ENCODE results near the gene ANAPC15. TPM values are rescaled to one million over a fixed set of nuclear protein-coding genes. Genes with fewer than 3 reads are reported as not detected.

Gene ANAPC15
- total and polyA plus RNA-seq, 2 experiments from 2014 or later = 52.1 to 117 TPM

DNA sequence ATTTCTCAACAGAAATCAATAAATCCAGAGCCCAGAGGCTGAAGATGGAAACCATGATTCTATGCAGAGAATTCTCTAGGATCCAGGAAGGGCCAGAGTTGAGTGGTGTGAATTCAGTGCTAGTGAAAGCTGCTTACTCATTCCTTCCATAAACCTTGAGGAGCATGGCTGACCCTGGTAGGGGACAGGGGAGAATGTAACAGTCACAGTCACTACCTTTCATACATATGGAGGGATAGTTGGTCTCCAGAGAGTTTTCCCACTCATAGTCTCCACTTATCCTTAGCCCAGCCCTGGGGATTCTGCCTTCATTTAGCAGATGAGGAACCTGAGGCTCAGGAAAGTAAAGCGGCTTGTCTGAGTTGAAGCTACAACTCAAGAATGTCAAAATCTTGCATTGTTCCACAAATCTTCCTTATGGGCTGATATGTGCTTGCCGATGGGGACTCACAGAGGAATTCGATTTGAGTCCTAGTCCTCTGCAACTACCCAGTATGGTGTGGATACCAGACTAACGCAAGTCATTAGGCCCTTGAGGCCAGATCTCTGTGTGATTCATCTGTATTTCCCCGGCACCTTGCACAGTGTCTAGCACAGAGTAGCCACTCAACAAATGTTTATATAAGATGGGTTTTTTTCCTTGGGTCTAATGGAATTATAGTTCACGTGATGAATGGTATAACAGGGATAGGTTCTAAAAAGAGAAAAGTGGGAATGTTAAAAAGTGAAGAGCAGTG, 3.7 kb upstream of the ANAPC15 start:
- Histone ChIP-seq H3K4me1 (ENCODE audit: insufficient read depth) (peaks cover 7% of the 10 kb centered on the region; the same call in 1 of the 2 replicates), H3K79me2 (replicated peaks; ENCODE audit: insufficient read depth) (no peaks in the 10 kb centered on the region), H3F3A (replicated peaks; ENCODE audit: low read depth) (no peaks in the 10 kb centered on the region), H3K27me3 (ENCODE audit: insufficient read depth) (peaks cover 16% of the 10 kb centered on the region), H4K20me1 (replicated peaks; ENCODE audit: insufficient read depth) (no peaks in the 10 kb centered on the region), H3K36me3 (ENCODE audit: insufficient read depth) (no peaks in the 10 kb centered on the region), H3K4me2 (no peak overlapping the region), H3K4me3 (no peak overlapping the region), H2AFZ (no peak overlapping the region), H3K9me2 (ENCODE audit: insufficient read depth) (peaks cover 23% of the 10 kb centered on the region), H3K27ac (ENCODE audit: low read depth) (no peak overlapping the region)
- TF ChIP-seq EZH2 (IDR thresholded peaks at IDR 0.05; ENCODE audit: low read depth, unreplicated experiment) (no peak), ZNF331 (CRISPR knock-in tag; IDR thresholded peaks at IDR 0.05; ENCODE audit: low read depth) (no peak), EZH2phosphoT487 (IDR thresholded peaks at IDR 0.05; ENCODE audit: unreplicated experiment) (no peak), NANOG (IDR thresholded peaks at IDR 0.05; ENCODE audit: borderline replicate concordance) (no peak), CTCF (conservative IDR thresholded peaks at IDR 0.05; ENCODE audit: low read depth in 2 of 2) (no peak), ZNF462 (CRISPR knock-in tag; IDR thresholded peaks at IDR 0.05) (no peak)
- TF ChIP-seq, protein P1, sequence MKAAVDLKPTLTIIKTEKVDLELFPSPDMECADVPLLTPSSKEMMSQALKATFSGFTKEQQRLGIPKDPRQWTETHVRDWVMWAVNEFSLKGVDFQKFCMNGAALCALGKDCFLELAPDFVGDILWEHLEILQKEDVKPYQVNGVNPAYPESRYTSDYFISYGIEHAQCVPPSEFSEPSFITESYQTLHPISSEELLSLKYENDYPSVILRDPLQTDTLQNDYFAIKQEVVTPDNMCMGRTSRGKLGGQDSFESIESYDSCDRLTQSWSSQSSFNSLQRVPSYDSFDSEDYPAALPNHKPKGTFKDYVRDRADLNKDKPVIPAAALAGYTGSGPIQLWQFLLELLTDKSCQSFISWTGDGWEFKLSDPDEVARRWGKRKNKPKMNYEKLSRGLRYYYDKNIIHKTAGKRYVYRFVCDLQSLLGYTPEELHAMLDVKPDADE (IDR thresholded peaks at IDR 0.05) = no peak
- Mint-ChIP-seq H3K36me3 (ENCODE audit: low read depth) (no peaks in the 10 kb centered on the region; the same call in 2 of the 3 replicates), H3K9me3 (peaks cover 2% of the 10 kb centered on the region; the same call in 2 of the 3 replicates), H3K27ac (no peak overlapping the region), H3K27me3 (ENCODE audit: insufficient read depth, low read depth, poor library complexity) (peaks cover 16% of the 10 kb centered on the region), H3K4me1 (peaks cover 10% of the 10 kb centered on the region), H3K4me3 (no peak overlapping the region)
- ATAC-seq = no peak
- no peak for DNase-seq (ENCODE audit: low spot score)

All from GM23338 (cell line).